ENCODE measurements around the gene KIRREL3.

- TF ChIP-seq PHF8 (conservative IDR thresholded peaks at IDR 0.05; ENCODE audit: low read depth, low read length), result no peak
- no peak for TF ChIP-seq RFX5 (IDR thresholded peaks at IDR 0.05; ENCODE audit: borderline replicate concordance, low read depth, low read length)
Measured at GRCh38 chr11:126589492-126589803, 411.1 kb downstream of the KIRREL3 start.

Measured in H1 (cell line).